Liver (tissue), 9 donors: ENCODE data around the gene SAMD1. TPM values are rescaled to one million over a fixed set of nuclear protein-coding genes. Genes with fewer than 3 reads are reported as not detected.
A peak's percentile ranks its signal among the peaks of the same experiment; 100 is the strongest.

ENCODE experiments used
- DNase-seq: peaks from one replicate; pipeline ENCODE4 v3.0.0-alpha.2; 2017; ENCODE audit warnings: low spot score
- H3K27ac ChIP-seq, 2 donors: one replicate each; pipeline ENCODE4 v1.7.0; 2013; ENCODE audit warnings: inconsistent platforms in 2 of 2, low read length in 2 of 2, control low read depth in 1 of 2, low read depth in 1 of 2, mild to moderate bottlenecking in 1 of 2
- H3K27me3 ChIP-seq, 4 donors: one replicate each; pipeline versions ENCODE4 v1.6.1 to v1.7.0; 2013; ENCODE audit warnings: low read length in 3 of 4, inconsistent platforms in 1 of 4, mild to moderate bottlenecking in 1 of 4, moderate library complexity in 1 of 4; ENCODE audit not compliant: control insufficient read depth in 4 of 4, insufficient read depth in 4 of 4
- H3K36me3 ChIP-seq, 4 donors: one replicate each; pipeline versions ENCODE4 v1.6.1 to v1.7.0; 2013; ENCODE audit warnings: low read length in 3 of 4, mild to moderate bottlenecking in 3 of 4, low read depth in 1 of 4, moderate library complexity in 1 of 4; ENCODE audit not compliant: control insufficient read depth in 4 of 4, insufficient read depth in 3 of 4
- H3K4me1 ChIP-seq, 4 donors: one replicate each; pipeline versions ENCODE4 v1.6.1 to v1.7.0; 2013; ENCODE audit warnings: low read length in 3 of 4, mild to moderate bottlenecking in 3 of 4, moderate library complexity in 1 of 4; ENCODE audit not compliant: control insufficient read depth in 4 of 4, insufficient read depth in 4 of 4
- H3K4me3 ChIP-seq, 3 donors: one replicate each; pipeline versions ENCODE4 v1.6.1 to v1.7.0; 2013; ENCODE audit warnings: low read length in 3 of 3, control low read depth in 1 of 3, low read depth in 1 of 3, mild to moderate bottlenecking in 1 of 3
- H3K9ac ChIP-seq, 2 donors: one replicate each; pipeline ENCODE4 v1.7.0; 2013; ENCODE audit warnings: low read length in 2 of 2, mild to moderate bottlenecking in 2 of 2, moderate library complexity in 2 of 2, control low read depth in 1 of 2, low read depth in 1 of 2
- H3K9me3 ChIP-seq, 4 donors: one replicate each; pipeline versions ENCODE4 v1.6.1 to v1.7.0; 2013; ENCODE audit warnings: low read length in 3 of 4; ENCODE audit not compliant: control insufficient read depth in 4 of 4
- EGR1 ChIP-seq, 2 donors: IDR thresholded peaks; 2 replicates each; pipeline ENCODE4 v1.6.1; 2016 to 2018; ENCODE audit warnings: antibody characterized with exemption in 2 of 2, low read depth in 2 of 2
- FOXA1 ChIP-seq: IDR thresholded peaks from 2 replicates; pipeline ENCODE4 v1.6.1; 2016; ENCODE audit warnings: antibody characterized with exemption
- JUND ChIP-seq, 2 donors: IDR thresholded peaks; 2 replicates each; pipeline ENCODE4 v1.6.1; 2016; ENCODE audit warnings: antibody characterized with exemption in 2 of 2
- NR2F2 ChIP-seq: IDR thresholded peaks from 2 replicates; pipeline ENCODE4 v1.6.1; 2016; ENCODE audit warnings: antibody characterized with exemption
- SP1 ChIP-seq: IDR thresholded peaks from 2 replicates; pipeline ENCODE4 v1.6.1; 2018; ENCODE audit warnings: antibody characterized with exemption, mild to moderate bottlenecking
- YY1 ChIP-seq: IDR thresholded peaks from 2 replicates; pipeline ENCODE4 v1.6.1; 2016; ENCODE audit warnings: antibody characterized with exemption, mild to moderate bottlenecking
- WGBS: extraction: QIAGEN DNeasy Blood & Tissue Kit; methylation state at CpG from one replicate; pipeline ENCODE4 v1.1.7; 2013; 5-methylcytosine and 5-hydroxymethylcytosine counted together
- polyA plus RNA-seq, 2 donors: library from polyadenylated mRNA; stranded (reverse) in 1 of 2; unstranded in 1 of 2; fragments of 200-250 nt in 1 of 2; fragments of >200 nt in 1 of 2; fragmentation: Nextera tagmentation in 1 of 2; extraction: Ambion mirVana in 1 of 2; gene quantifications; one replicate each; pipeline versions ENCODE4 v1.2.1 to v1.2.3, GENCODE V29; 2013 to 2015
- total RNA-seq, 2 donors: library from RNA; depleted of rRNA; stranded (reverse); fragments of >200 nt; gene quantifications; one replicate each; pipeline ENCODE4 v1.2.3, GENCODE V29; 2014
- TF ChIP-seq, protein P1 (sequence below): fragments of 150-350 bp; IDR thresholded peaks from 2 replicates; pipeline ENCODE4 v1.5.1; 2017; ENCODE audit warnings: improper control_type of control experiment, low read depth, low read length; ENCODE audit not compliant: missing input control
- TF ChIP-seq, protein P2 (sequence below): IDR thresholded peaks from 2 replicates; pipeline ENCODE4 v1.6.1; 2016; ENCODE audit warnings: antibody characterized with exemption, mild to moderate bottlenecking
- TF ChIP-seq, protein P3 (sequence below): IDR thresholded peaks from 2 replicates; pipeline ENCODE4 v1.6.1; 2016; ENCODE audit warnings: antibody characterized with exemption
- TF ChIP-seq, protein P4 (sequence below): IDR thresholded peaks from 2 replicates; pipeline ENCODE4 v1.6.1; 2016; ENCODE audit warnings: antibody characterized with exemption
- TF ChIP-seq, protein P5 (sequence below): IDR thresholded peaks from 2 replicates; pipeline ENCODE4 v1.6.1; 2016; ENCODE audit warnings: antibody characterized with exemption
- donor health status: healthy.
- donor health status: healthy.
- donor health status: healthy.
- donor health status: healthy.
- donor health status: healthy.

SAMD1 gene
- total and polyA plus RNA-seq, 4 donors, result 2.1 to 33.0 (median 9.0) TPM

DNA sequence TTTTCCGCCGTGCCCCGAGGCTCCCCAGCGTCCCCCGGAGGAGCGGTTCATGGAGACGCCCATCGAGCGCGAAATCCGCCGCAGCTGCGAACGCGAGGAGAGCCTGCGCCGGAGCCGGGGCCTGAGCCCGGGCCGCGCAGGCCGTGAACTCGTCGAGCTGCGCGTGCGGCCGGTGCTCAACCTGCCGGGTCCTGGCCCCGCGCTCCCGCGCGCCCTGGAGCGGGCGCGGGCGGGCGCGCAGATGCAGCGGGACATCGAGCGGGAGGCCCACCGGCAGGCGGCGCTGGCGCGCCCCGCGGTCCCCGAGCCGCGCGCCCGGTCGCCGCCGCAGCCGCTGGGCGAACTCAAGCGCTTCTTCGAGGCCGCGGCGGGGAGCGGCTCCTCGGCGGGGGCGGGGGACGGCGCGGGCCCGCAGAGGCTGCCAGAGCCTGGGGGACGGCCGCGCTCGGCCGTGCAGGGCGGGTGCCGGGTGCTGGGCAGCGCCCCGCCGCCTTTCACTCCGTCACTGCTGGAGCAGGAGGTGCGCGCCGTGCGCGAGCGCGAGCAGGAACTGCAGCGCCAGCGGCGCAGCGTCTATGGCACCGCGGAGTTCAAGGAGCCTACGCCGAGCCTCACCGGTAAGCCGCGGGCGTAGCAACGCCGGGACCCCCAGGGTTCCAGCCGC, 17.2 kb downstream of the SAMD1 start:
- Histone ChIP-seq H3K9me3 (no peaks in the 10 kb centered on the region), H3K27ac (peak overlapping the region; percentile 69 to 93), H3K4me3 (peak overlapping the region; percentile 66 to 80 (median 73)), H3K9ac (peak overlapping the region; percentile 35 to 53), H3K4me1 (peaks cover 0 to 41% (median 24%) of the 10 kb centered on the region in 4 donors), H3K36me3 (no peaks in the 10 kb centered on the region), H3K27me3 (no peaks in the 10 kb centered on the region)
- no peak for TF ChIP-seq JUND (IDR thresholded peaks at IDR 0.05)
- TF ChIP-seq, protein P1, sequence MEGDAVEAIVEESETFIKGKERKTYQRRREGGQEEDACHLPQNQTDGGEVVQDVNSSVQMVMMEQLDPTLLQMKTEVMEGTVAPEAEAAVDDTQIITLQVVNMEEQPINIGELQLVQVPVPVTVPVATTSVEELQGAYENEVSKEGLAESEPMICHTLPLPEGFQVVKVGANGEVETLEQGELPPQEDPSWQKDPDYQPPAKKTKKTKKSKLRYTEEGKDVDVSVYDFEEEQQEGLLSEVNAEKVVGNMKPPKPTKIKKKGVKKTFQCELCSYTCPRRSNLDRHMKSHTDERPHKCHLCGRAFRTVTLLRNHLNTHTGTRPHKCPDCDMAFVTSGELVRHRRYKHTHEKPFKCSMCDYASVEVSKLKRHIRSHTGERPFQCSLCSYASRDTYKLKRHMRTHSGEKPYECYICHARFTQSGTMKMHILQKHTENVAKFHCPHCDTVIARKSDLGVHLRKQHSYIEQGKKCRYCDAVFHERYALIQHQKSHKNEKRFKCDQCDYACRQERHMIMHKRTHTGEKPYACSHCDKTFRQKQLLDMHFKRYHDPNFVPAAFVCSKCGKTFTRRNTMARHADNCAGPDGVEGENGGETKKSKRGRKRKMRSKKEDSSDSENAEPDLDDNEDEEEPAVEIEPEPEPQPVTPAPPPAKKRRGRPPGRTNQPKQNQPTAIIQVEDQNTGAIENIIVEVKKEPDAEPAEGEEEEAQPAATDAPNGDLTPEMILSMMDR, result peak; percentile 74
- under 1% methylated on average over 106 of the region's 106 CpGs for WGBS
- DNase-seq, result peak; percentile 83

DNA sequence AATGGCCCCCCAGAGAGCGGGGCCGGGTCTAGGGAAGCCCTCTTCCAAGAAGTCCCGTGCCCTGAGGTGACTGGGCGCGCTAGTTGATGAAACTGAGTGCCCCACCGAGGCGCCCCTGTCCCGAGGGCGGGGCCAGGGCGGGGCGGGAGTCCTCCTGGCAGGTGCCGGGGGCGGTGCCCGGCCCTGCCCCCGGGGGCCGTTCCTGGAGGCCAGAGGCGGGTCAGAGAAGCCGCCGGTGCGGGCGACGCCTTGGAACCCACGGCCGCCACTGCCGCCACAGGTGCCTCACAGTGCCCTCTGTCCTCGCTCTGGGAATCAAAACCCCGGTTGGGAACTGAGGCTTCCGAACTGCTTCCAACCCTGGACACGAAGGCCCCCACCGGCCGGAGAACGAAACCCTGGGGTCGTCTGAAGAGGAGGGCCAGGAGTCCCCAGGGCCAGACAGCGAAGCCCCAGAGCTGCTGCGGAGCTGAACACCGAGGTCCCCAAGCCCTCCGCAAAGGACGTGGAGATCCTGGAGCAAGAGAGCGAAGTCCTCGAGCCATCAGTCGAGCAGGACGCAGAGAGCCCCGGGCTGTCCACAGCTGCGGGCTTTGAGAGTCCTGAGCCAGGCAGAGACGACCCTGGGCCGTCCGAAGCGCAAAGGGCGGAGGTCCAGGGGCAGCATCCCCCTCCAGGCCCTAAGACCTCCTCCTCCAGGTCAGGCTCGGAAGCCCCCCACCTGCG, 17.9 kb downstream of the SAMD1 start, which contains the start of gene MISP3:
Gene MISP3 (plus strand): TSS at position 252 of the 726 bp plus-strand sequence. CDS start 524 bp downstream, outside the sequence.
- TF ChIP-seq NR2F2, result no peak
- TF ChIP-seq, protein P2, sequence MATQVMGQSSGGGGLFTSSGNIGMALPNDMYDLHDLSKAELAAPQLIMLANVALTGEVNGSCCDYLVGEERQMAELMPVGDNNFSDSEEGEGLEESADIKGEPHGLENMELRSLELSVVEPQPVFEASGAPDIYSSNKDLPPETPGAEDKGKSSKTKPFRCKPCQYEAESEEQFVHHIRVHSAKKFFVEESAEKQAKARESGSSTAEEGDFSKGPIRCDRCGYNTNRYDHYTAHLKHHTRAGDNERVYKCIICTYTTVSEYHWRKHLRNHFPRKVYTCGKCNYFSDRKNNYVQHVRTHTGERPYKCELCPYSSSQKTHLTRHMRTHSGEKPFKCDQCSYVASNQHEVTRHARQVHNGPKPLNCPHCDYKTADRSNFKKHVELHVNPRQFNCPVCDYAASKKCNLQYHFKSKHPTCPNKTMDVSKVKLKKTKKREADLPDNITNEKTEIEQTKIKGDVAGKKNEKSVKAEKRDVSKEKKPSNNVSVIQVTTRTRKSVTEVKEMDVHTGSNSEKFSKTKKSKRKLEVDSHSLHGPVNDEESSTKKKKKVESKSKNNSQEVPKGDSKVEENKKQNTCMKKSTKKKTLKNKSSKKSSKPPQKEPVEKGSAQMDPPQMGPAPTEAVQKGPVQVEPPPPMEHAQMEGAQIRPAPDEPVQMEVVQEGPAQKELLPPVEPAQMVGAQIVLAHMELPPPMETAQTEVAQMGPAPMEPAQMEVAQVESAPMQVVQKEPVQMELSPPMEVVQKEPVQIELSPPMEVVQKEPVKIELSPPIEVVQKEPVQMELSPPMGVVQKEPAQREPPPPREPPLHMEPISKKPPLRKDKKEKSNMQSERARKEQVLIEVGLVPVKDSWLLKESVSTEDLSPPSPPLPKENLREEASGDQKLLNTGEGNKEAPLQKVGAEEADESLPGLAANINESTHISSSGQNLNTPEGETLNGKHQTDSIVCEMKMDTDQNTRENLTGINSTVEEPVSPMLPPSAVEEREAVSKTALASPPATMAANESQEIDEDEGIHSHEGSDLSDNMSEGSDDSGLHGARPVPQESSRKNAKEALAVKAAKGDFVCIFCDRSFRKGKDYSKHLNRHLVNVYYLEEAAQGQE, result peak; percentile 38
- peaks cover 0 to 41% (median 24%) of the 10 kb centered on the region in 4 donors for H3K4me1 ChIP-seq
- under 1% methylated on average over 51 of the region's 51 CpGs for WGBS
- H3K36me3 ChIP-seq, result no peaks in the 10 kb centered on the region
- peak; percentile 64 for DNase-seq
- peak within 1 kb of the TSS; percentile 35 to 54 for H3K9ac ChIP-seq
- no peaks in the 10 kb centered on the region for H3K27me3 ChIP-seq
- peak within 1 kb of the TSS; percentile 66 to 80 (median 73) for H3K4me3 ChIP-seq
- H3K9me3 ChIP-seq, result no peaks in the 10 kb centered on the region
- peak within 1 kb of the TSS; percentile 69 to 93 for H3K27ac ChIP-seq

DNA sequence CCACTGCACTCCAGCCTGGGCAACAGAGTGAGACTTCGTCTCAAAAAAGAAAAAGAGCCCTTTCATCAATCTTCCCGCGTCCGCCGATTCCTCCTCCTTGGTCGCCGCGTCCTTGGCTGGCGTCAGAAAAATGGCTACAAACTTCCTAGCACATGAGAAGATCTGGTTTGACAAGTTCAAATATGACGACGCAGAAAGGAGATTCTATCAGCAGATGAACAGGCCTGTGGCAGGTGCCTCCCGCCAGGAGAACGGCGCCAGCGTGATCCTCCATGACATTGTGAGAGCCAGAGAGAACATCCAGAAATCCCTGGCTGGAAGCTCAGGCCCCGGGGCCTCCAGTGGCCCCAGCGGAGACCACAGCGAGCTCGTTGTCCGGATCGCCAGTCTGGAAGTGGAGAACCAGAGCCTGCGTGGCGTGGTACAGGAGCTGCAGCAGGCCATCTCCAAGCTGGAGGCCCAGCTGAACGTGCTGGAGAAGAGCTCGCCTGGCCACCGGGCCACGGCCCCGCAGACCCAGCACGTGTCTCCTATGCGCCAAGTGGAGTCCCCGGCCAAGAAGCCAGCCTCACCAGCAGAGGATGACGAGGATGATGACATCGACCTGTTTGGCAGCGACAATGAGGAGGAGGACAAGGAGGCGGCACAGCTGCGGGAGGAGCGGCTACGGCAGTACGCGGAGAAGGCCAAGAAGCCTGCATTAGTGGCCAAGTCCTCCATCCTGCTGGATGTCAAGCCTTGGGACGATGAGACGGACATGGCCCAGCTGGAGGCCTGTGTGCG, 20.1 kb downstream of the SAMD1 start:
- Histone ChIP-seq H3K4me3 (no peak overlapping the region), H3K4me1 (peaks cover 0 to 39% (median 24%) of the 10 kb centered on the region in 4 donors), H3K9me3 (no peaks in the 10 kb centered on the region), H3K36me3 (no peaks in the 10 kb centered on the region), H3K27ac (no peak overlapping the region), H3K27me3 (no peaks in the 10 kb centered on the region), H3K9ac (no peak overlapping the region)
- DNase-seq, result no peak
- 97% methylated on average over 43 of the region's 43 CpGs for WGBS
- TF ChIP-seq SP1 (no peak), EGR1 (IDR thresholded peaks at IDR 0.05; ENCODE audit: low read depth in 2 of 2) (no peak), JUND (IDR thresholded peaks at IDR 0.05) (no peak), FOXA1 (no peak), YY1 (no peak), NR2F2 (no peak)
- TF ChIP-seq, protein P3, sequence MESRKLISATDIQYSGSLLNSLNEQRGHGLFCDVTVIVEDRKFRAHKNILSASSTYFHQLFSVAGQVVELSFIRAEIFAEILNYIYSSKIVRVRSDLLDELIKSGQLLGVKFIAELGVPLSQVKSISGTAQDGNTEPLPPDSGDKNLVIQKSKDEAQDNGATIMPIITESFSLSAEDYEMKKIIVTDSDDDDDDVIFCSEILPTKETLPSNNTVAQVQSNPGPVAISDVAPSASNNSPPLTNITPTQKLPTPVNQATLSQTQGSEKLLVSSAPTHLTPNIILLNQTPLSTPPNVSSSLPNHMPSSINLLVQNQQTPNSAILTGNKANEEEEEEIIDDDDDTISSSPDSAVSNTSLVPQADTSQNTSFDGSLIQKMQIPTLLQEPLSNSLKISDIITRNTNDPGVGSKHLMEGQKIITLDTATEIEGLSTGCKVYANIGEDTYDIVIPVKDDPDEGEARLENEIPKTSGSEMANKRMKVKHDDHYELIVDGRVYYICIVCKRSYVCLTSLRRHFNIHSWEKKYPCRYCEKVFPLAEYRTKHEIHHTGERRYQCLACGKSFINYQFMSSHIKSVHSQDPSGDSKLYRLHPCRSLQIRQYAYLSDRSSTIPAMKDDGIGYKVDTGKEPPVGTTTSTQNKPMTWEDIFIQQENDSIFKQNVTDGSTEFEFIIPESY, result no peak
- TF ChIP-seq, protein P4, sequence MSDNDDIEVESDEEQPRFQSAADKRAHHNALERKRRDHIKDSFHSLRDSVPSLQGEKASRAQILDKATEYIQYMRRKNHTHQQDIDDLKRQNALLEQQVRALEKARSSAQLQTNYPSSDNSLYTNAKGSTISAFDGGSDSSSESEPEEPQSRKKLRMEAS, result no peak
- TF ChIP-seq, protein P5, sequence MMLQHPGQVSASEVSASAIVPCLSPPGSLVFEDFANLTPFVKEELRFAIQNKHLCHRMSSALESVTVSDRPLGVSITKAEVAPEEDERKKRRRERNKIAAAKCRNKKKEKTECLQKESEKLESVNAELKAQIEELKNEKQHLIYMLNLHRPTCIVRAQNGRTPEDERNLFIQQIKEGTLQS, result no peak
- TF ChIP-seq, protein P2, result no peak
